T-helper 2 cell treated with Interferon-gamma antibody and Interleukin-4, amounts not matched to agents 5 μg/mL and 100 μg/mL, for 36 hours (primary cell): ENCODE measurements around the gene CUX1.
A peak's percentile ranks its signal among the peaks of the same experiment; 100 is the strongest.
"Not testable (repeated sequence)": the region's sequence is repeated elsewhere in the genome, so short reads cannot be mapped to it uniquely, and the experiment has no call there.

ENCODE experiments used
- DNase-seq: peaks from one replicate; pipeline ENCODE4 v3.0.0; 2021; ENCODE audit warnings: low spot score
- H3K27ac Mint-ChIP-seq: one replicate; pipeline ENCODE4 v1.8.0; 2021; ENCODE audit warnings: mild to moderate bottlenecking, mixed read lengths
- H3K27me3 Mint-ChIP-seq: one replicate; pipeline ENCODE4 v1.8.0; 2021; ENCODE audit warnings: low read depth, mixed read lengths
- H3K36me3 Mint-ChIP-seq: one replicate; pipeline ENCODE4 v1.8.0; 2021; ENCODE audit warnings: low read depth, mixed read lengths
- H3K4me1 Mint-ChIP-seq: one replicate; pipeline ENCODE4 v1.8.0; 2021; ENCODE audit warnings: low read depth, mixed read lengths
- H3K4me3 Mint-ChIP-seq: one replicate; pipeline ENCODE4 v1.8.0; 2022; ENCODE audit warnings: mild to moderate bottlenecking, moderate library complexity, mixed read lengths
- H3K9me3 Mint-ChIP-seq: one replicate; pipeline ENCODE4 v1.8.0; 2021; ENCODE audit warnings: mixed read lengths

The CUX1 gene

GRCh38 chr7:101976411-101976810, 159.0 kb downstream of the CUX1 start:
- no peaks in the 10 kb centered on the region for H3K27me3 Mint-ChIP-seq
- no peak for DNase-seq
- H3K4me1 Mint-ChIP-seq, result no peaks in the 10 kb centered on the region
- no peak overlapping the region for H3K27ac Mint-ChIP-seq
- no peaks in the 10 kb centered on the region for H3K36me3 Mint-ChIP-seq
- no peaks in the 10 kb centered on the region for H3K9me3 Mint-ChIP-seq
- no peak overlapping the region for H3K4me3 Mint-ChIP-seq

DNA sequence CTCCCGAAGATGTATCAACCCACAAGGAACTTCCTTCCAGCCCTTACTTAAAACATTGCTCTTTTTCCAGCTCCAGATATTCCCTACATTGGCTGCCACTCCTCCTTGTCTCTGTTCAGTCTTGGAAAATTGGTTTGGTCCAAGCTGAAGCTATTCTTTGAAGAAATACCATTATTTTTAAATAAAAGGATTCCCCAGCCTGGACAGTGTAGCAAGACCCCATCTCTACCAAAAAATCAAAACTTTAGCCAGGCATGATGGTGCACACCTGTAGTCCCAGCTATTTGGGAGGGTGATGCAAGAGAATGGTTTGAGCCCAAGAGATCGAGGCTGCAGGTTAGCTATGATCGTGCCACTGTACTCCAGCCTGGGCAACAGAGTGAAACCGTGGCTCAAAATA, 159.8 kb downstream of the CUX1 start:
- no peak overlapping the region for H3K4me3 Mint-ChIP-seq
- H3K4me1 Mint-ChIP-seq, result no peaks in the 10 kb centered on the region
- no peak overlapping the region for H3K27ac Mint-ChIP-seq
- no peaks in the 10 kb centered on the region for H3K27me3 Mint-ChIP-seq
- no peaks in the 10 kb centered on the region for H3K9me3 Mint-ChIP-seq
- H3K36me3 Mint-ChIP-seq, result no peaks in the 10 kb centered on the region
- no peak for DNase-seq

GRCh38 chr7:101978683-101979082, 161.3 kb downstream of the CUX1 start:
- no peaks in the 10 kb centered on the region for H3K27me3 Mint-ChIP-seq
- no peaks in the 10 kb centered on the region for H3K36me3 Mint-ChIP-seq
- H3K4me3 Mint-ChIP-seq, result no peak overlapping the region
- no peak overlapping the region for H3K27ac Mint-ChIP-seq
- DNase-seq, result no peak
- no peaks in the 10 kb centered on the region for H3K9me3 Mint-ChIP-seq
- H3K4me1 Mint-ChIP-seq, result no peaks in the 10 kb centered on the region

- no peak overlapping the region for H3K4me3 Mint-ChIP-seq
- H3K4me1 Mint-ChIP-seq, result peaks cover 2% of the 10 kb centered on the region
- H3K27ac Mint-ChIP-seq, result no peak overlapping the region
Observed at GRCh38 chr7:101983147-101983811, 165.9 kb downstream of the CUX1 start.

DNA sequence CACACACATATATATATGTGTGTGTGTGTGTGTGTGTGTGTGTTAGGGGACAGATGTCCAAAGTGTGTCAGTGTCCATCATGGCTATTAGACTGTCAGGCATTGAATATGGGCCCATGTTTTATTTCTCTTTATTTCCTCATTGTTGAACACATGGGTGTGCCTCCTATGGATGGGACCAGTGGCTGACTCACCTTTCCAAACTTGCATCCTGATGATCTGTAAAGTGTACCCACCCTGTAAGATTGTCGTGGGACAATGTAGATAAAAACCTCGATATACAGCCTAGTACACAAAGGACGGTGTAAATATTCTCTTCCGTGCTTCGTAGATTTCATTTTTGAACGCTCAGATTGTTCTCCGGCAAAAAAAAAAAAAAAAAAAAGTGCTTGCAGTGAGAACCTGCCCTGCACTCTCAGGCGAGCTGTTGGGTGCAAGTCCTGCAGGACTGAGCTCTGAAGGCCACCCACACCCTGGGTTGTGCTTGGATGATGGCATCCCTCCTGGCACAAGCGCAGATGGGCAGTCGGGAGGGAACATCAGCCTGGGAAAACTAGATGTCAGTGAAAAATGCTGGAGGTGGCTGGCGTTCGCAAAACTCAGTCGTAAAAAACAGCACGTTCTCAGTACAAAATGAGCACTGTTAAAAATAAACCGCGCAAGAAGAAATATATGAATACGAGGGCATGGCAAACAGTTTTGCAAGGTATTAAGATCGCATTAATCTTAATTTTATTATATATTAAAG, 166.9 kb downstream of the CUX1 start:
- no peaks in the 10 kb centered on the region for H3K27me3 Mint-ChIP-seq
- peaks cover 2% of the 10 kb centered on the region for H3K4me1 Mint-ChIP-seq
- no peak overlapping the region for H3K4me3 Mint-ChIP-seq
- H3K27ac Mint-ChIP-seq, result no peak overlapping the region
- no peak for DNase-seq
- H3K36me3 Mint-ChIP-seq, result no peaks in the 10 kb centered on the region
- H3K9me3 Mint-ChIP-seq, result no peaks in the 10 kb centered on the region

More at GRCh38 chr7:101983147-101983811, 165.9 kb downstream of the CUX1 start:
- Mint-ChIP-seq H3K9me3 (no peaks in the 10 kb centered on the region), H3K27me3 (no peaks in the 10 kb centered on the region), H3K36me3 (no peaks in the 10 kb centered on the region)
- no peak for DNase-seq

GRCh38 chr7:101985057-101985902, 167.9 kb downstream of the CUX1 start:
- no peak for DNase-seq
- Mint-ChIP-seq H3K36me3 (no peaks in the 10 kb centered on the region), H3K27ac (no peak overlapping the region), H3K9me3 (no peaks in the 10 kb centered on the region), H3K27me3 (no peaks in the 10 kb centered on the region), H3K4me3 (no peak overlapping the region), H3K4me1 (peaks cover 2% of the 10 kb centered on the region)

GRCh38 chr7:101985903-101986734, 168.7 kb downstream of the CUX1 start:
- H3K36me3 Mint-ChIP-seq, result no peaks in the 10 kb centered on the region
- no peak overlapping the region for H3K27ac Mint-ChIP-seq
- no peak overlapping the region for H3K4me3 Mint-ChIP-seq
- no peak for DNase-seq
- peaks cover 6% of the 10 kb centered on the region for H3K4me1 Mint-ChIP-seq
- no peaks in the 10 kb centered on the region for H3K9me3 Mint-ChIP-seq
- H3K27me3 Mint-ChIP-seq, result no peaks in the 10 kb centered on the region

DNA sequence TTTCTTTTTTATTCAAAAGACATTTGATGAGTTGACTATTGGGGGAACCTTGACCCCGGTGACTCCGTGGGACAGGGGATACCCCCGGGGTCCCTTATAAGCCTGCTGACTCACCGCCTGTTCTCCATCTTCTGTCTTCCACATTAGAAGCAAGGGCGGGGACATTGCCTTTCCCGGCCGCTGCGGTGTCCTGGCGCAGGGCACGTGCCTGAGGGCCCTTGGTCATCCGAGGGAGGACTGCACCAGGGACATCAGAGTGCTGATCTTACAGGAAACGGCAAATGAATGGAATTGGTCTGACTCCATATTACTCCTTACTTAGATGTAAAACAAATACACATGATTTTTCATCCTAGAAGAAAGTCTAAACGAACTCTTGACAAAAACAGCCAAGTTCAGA, 170.1 kb downstream of the CUX1 start:
- DNase-seq, result no peak
- Mint-ChIP-seq H3K27ac (no peak overlapping the region), H3K36me3 (no peaks in the 10 kb centered on the region), H3K9me3 (no peaks in the 10 kb centered on the region), H3K4me1 (peaks cover 6% of the 10 kb centered on the region), H3K4me3 (no peak overlapping the region), H3K27me3 (no peaks in the 10 kb centered on the region)

DNA sequence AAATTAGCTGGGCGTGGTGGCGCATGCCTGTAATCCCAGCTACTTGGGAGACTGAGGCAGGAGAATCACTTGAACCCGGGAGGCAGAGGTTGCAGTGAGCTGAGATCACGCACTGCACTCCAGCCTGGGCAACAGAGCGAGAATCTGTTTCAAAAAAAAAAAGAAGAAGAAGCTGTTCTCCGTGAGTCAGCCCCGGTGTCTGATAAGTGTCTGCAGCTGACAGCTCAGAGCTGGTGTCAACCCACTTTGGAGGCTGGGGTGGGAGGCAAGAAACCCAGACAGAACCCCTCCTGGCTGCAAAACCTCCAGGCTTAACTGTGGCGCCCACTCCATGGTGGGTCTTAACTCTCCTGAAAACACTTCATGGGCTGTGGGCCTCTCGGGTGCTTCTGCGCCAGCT, 170.6 kb downstream of the CUX1 start:
- H3K9me3 Mint-ChIP-seq, H3K4me1 Mint-ChIP-seq, H3K27me3 Mint-ChIP-seq, DNase-seq, H3K4me3 Mint-ChIP-seq, H3K27ac Mint-ChIP-seq, H3K36me3 Mint-ChIP-seq: not testable (repeated sequence)

- Mint-ChIP-seq H3K4me3 (no peak overlapping the region), H3K27me3 (no peaks in the 10 kb centered on the region), H3K27ac (no peak overlapping the region), H3K9me3 (no peaks in the 10 kb centered on the region), H3K36me3 (no peaks in the 10 kb centered on the region), H3K4me1 (peaks cover 6% of the 10 kb centered on the region)
- no peak for DNase-seq
Observed at GRCh38 chr7:101988513-101988912, 171.1 kb downstream of the CUX1 start.

- no peaks in the 10 kb centered on the region for H3K9me3 Mint-ChIP-seq
- H3K27me3 Mint-ChIP-seq, result no peaks in the 10 kb centered on the region
- H3K4me3 Mint-ChIP-seq, result no peak overlapping the region
- H3K36me3 Mint-ChIP-seq, result no peaks in the 10 kb centered on the region
- DNase-seq, result no peak
- peaks cover 6% of the 10 kb centered on the region for H3K4me1 Mint-ChIP-seq
- H3K27ac Mint-ChIP-seq, result no peak overlapping the region
Observed at GRCh38 chr7:101989101-101989500, 171.7 kb downstream of the CUX1 start.

- no peak for DNase-seq
- Mint-ChIP-seq H3K4me1 (peaks cover 7% of the 10 kb centered on the region), H3K27ac (no peak overlapping the region)
Observed at GRCh38 chr7:101990811-101991418, 173.5 kb downstream of the CUX1 start.

DNA sequence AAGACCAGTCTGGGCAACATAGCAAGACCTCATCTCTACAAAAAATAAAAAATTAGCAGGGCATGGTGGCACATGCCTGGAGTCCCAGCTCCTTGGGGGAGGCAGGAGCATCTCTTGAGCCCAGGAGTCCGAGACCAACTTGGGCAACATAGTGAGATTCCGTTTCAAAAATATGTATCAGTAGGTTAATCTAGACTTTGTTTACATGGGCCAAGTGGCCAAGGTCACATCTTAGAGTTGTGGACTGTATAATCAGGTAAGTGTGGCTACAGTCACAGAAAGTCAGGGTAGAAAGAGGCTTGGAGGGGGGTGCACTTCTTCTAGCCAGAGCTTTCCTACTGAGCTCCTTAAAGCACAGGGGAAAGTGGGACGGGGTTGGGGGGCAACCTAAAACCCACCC, 174.4 kb downstream of the CUX1 start:
- H3K36me3 Mint-ChIP-seq, result no peaks in the 10 kb centered on the region
- H3K4me1 Mint-ChIP-seq, result peaks cover 7% of the 10 kb centered on the region
- DNase-seq, result no peak
- no peak overlapping the region for H3K27ac Mint-ChIP-seq
- no peaks in the 10 kb centered on the region for H3K27me3 Mint-ChIP-seq
- no peak overlapping the region for H3K4me3 Mint-ChIP-seq
- H3K9me3 Mint-ChIP-seq, result no peaks in the 10 kb centered on the region

More at GRCh38 chr7:101990811-101991418, 173.5 kb downstream of the CUX1 start:
- H3K36me3 Mint-ChIP-seq, result no peaks in the 10 kb centered on the region
- H3K4me3 Mint-ChIP-seq, result peak overlapping the region; percentile 57
- no peaks in the 10 kb centered on the region for H3K9me3 Mint-ChIP-seq
- no peaks in the 10 kb centered on the region for H3K27me3 Mint-ChIP-seq
